Measurements from ENCODE around the gene ZNF132. TPM values are rescaled to one million over a fixed set of nuclear protein-coding genes. Genes with fewer than 3 reads are reported as not detected.
A peak's percentile ranks its signal among the peaks of the same experiment; 100 is the strongest.

The ZNF132 gene
- total and polyA plus RNA-seq, 5 donors from 2014 or later: 0.76 to 2.0 (median 0.96) TPM

DNA sequence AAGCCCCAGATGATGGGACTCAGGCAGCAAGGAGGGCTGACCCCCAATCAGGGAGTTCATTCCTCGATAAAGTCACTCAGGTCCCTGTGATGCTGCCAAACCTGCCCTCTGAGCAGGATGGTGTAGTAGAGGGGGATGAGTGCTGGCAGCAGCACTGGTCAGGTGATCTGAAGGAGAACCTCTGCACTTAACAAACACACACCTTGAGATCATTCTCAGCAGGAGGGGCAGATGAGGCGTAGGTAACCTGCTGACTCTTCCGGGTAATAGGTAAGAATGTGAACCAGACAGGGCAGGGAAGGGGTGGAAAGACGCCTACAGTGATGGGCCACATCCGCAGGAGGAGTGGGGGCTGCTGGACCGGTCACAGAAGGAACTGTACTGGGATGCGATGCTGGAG lies 39.4 kb upstream of the ZNF132 start:
- H3K4me3 Mint-ChIP-seq: peak overlapping the region in 1 of 4 donors; percentile 13

DNA sequence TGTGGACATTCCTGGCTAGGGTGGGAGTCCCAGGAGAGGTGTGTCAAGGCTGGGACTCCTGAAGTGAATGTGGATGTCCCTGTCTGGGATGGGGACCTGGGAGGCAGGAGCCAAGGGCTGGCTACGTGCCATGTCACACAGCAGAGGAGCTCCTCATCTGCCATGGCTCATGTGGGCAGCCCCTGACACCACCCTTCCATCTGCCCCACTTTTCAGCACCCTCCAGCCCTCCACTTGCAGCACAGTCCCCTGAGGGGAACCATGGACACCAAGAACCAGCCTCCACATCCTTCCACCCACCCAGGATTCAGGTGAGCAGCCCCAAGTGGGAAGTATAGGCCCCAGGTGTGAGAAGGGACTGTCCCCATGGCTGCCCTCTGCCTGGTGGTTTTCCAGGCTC lies 37.9 kb upstream of the ZNF132 start:
- no peaks in the 10 kb centered on the region for H3K9me3 Mint-ChIP-seq
- peaks cover 10% of the 10 kb centered on the region for H3K36me3 Mint-ChIP-seq
- ATAC-seq (ENCODE audit: low read depth in 2 of 2) (no peak), DNase-seq (no peak)
- peaks cover 2% of the 10 kb centered on the region for H3K36me3 ChIP-seq (ENCODE audit: control insufficient read depth, insufficient read depth, low read length)
- peaks cover 21% of the 10 kb centered on the region for H3K4me1 ChIP-seq (ENCODE audit: control insufficient read depth, insufficient read depth, low read length, poor library complexity, severe bottlenecking)
- peak overlapping the region in 2 of 4 donors; percentile 47 to 59 for H3K4me3 Mint-ChIP-seq
- peaks cover 4 to 26% (median 7%) of the 10 kb centered on the region in 4 donors for H3K4me1 Mint-ChIP-seq
- no peaks in the 10 kb centered on the region for H3K9me3 ChIP-seq (ENCODE audit: control insufficient read depth in 2 of 2, low read length in 2 of 2)
- H3K27me3 ChIP-seq (ENCODE audit: control insufficient read depth, insufficient read depth, low read length): no peaks in the 10 kb centered on the region
- no peaks in the 10 kb centered on the region for H3K27me3 Mint-ChIP-seq
- H3K27ac Mint-ChIP-seq: no peak overlapping the region
- H3K27ac ChIP-seq (ENCODE audit: insufficient read depth, low read length, poor library complexity, severe bottlenecking): no peak overlapping the region
- H3K4me3 ChIP-seq (ENCODE audit: low read depth, low read length): no peak overlapping the region

More for the DNA sequence above, 39.4 kb upstream of the ZNF132 start:
- Histone ChIP-seq H3K9me3 (ENCODE audit: control insufficient read depth in 2 of 2, low read length in 2 of 2) (no peaks in the 10 kb centered on the region), H3K4me1 (ENCODE audit: control insufficient read depth, insufficient read depth, low read length, poor library complexity, severe bottlenecking) (peaks cover 21% of the 10 kb centered on the region), H3K27ac (ENCODE audit: insufficient read depth, low read length, poor library complexity, severe bottlenecking) (no peak overlapping the region), H3K36me3 (ENCODE audit: control insufficient read depth, insufficient read depth, low read length) (no peaks in the 10 kb centered on the region), H3K4me3 (ENCODE audit: low read depth, low read length) (no peak overlapping the region), H3K27me3 (ENCODE audit: control insufficient read depth, insufficient read depth, low read length) (no peaks in the 10 kb centered on the region)
- Mint-ChIP-seq H3K27ac (peak overlapping the region in 1 of 3 donors; percentile 15), H3K9me3 (no peaks in the 10 kb centered on the region), H3K27me3 (no peaks in the 10 kb centered on the region), H3K4me1 (peaks cover 4 to 23% (median 7%) of the 10 kb centered on the region in 4 donors), H3K36me3 (peaks cover 10% of the 10 kb centered on the region)
- DNase-seq (no peak), ATAC-seq (ENCODE audit: low read depth in 2 of 2) (no peak)

GRCh38 chr19:58477130-58477529 lies 37.2 kb upstream of the ZNF132 start:
- Mint-ChIP-seq H3K36me3 (peaks cover 7% of the 10 kb centered on the region), H3K27me3 (no peaks in the 10 kb centered on the region), H3K4me1 (peaks cover 4 to 26% (median 7%) of the 10 kb centered on the region in 4 donors), H3K9me3 (no peaks in the 10 kb centered on the region), H3K4me3 (peak overlapping the region; percentile 95 to 98 (median 96)), H3K27ac (peak overlapping the region; percentile 78 to 99 (median 95))
- ATAC-seq (ENCODE audit: low read depth in 2 of 2) (no peak), DNase-seq (no peak)
- H3K4me1 ChIP-seq (ENCODE audit: control insufficient read depth, insufficient read depth, low read length, poor library complexity, severe bottlenecking): peaks cover 21% of the 10 kb centered on the region
- H3K9me3 ChIP-seq (ENCODE audit: control insufficient read depth in 2 of 2, low read length in 2 of 2): no peaks in the 10 kb centered on the region
- H3K27ac ChIP-seq (ENCODE audit: insufficient read depth, low read length, poor library complexity, severe bottlenecking): no peak overlapping the region
- H3K36me3 ChIP-seq (ENCODE audit: control insufficient read depth, insufficient read depth, low read length): peaks cover 7% of the 10 kb centered on the region
- peak overlapping the region; percentile 48 for H3K4me3 ChIP-seq (ENCODE audit: low read depth, low read length)
- no peaks in the 10 kb centered on the region for H3K27me3 ChIP-seq (ENCODE audit: control insufficient read depth, insufficient read depth, low read length)

- no peaks in the 10 kb centered on the region for H3K27me3 Mint-ChIP-seq
- no peaks in the 10 kb centered on the region for H3K9me3 Mint-ChIP-seq
- peaks cover 6% of the 10 kb centered on the region for H3K36me3 Mint-ChIP-seq
- H3K4me1 ChIP-seq (ENCODE audit: control insufficient read depth, insufficient read depth, low read length, poor library complexity, severe bottlenecking): peaks cover 21% of the 10 kb centered on the region
- H3K36me3 ChIP-seq (ENCODE audit: control insufficient read depth, insufficient read depth, low read length): peaks cover 10% of the 10 kb centered on the region
- ATAC-seq (ENCODE audit: low read depth in 2 of 2) (no peak), DNase-seq (no peak)
- peak overlapping the region; percentile 96 for H3K27ac ChIP-seq (ENCODE audit: insufficient read depth, low read length, poor library complexity, severe bottlenecking)
- peak overlapping the region; percentile 78 to 99 (median 95) for H3K27ac Mint-ChIP-seq
- peaks cover 4 to 26% (median 7%) of the 10 kb centered on the region in 4 donors for H3K4me1 Mint-ChIP-seq
- H3K27me3 ChIP-seq (ENCODE audit: control insufficient read depth, insufficient read depth, low read length): no peaks in the 10 kb centered on the region
- no peaks in the 10 kb centered on the region for H3K9me3 ChIP-seq (ENCODE audit: control insufficient read depth in 2 of 2, low read length in 2 of 2)
- H3K4me3 Mint-ChIP-seq: peak overlapping the region; percentile 95 to 98 (median 96)
- peak overlapping the region; percentile 48 for H3K4me3 ChIP-seq (ENCODE audit: low read depth, low read length)
Observed at GRCh38 chr19:58476498-58477015, 36.6 kb upstream of the ZNF132 start.

DNA sequence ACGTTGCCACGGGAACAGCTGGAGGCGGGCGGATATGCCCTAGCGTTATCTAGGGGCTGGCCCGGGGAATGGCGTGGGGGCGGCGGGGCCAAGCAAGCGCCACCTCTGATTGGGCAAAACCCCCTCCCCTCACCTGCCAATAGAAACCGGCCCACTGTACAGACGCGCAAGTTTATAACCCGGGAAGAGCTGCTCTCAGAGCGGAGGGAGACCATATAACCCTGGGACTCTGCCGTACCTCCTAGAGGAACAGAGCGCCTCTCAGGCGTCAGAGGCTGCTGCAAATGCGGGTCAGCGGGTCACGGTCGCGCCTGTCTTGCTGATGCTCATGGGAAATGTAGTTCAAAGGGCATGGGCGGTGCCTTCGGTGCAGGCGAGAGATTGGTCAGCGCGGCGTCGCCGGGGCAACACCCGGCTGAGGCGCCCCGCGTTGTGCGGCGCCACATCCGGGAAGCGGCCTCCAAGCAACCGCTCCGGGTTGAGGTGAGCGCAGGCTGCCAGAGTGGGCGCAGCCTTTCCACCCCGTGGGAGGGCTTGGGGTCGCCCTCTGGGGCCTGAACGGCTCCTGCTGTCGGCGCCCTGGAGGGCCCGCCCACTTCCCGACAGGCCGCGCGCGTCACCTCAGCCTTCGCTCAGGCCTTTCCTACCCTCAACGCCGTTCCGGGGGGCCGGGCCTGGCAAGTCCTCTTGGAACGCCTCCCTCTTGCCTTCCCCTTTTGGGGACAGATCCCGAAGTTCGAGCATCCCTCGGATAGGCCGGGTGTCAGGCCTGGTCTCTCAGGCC lies 36.0 kb upstream of the ZNF132 start, which contains the start of gene ZNF446:
TSS of gene ZNF446 (plus strand) at position 639 of the 784 bp plus-strand sequence. CDS start 867 bp downstream, outside the sequence.
- Mint-ChIP-seq H3K27me3 (no peaks in the 10 kb centered on the region), H3K27ac (peak within 1 kb of the TSS; percentile 78 to 99 (median 95)), H3K36me3 (peaks cover 6% of the 10 kb centered on the region), H3K4me1 (peaks cover 4 to 26% (median 7%) of the 10 kb centered on the region in 4 donors), H3K9me3 (no peaks in the 10 kb centered on the region), H3K4me3 (peak within 1 kb of the TSS; percentile 95 to 98 (median 96))
- Histone ChIP-seq H3K9me3 (ENCODE audit: control insufficient read depth in 2 of 2, low read length in 2 of 2) (no peaks in the 10 kb centered on the region), H3K4me3 (ENCODE audit: low read depth, low read length) (peak within 1 kb of the TSS; percentile 81), H3K4me1 (ENCODE audit: control insufficient read depth, insufficient read depth, low read length, poor library complexity, severe bottlenecking) (peaks cover 21% of the 10 kb centered on the region), H3K27ac (ENCODE audit: insufficient read depth, low read length, poor library complexity, severe bottlenecking) (peak within 1 kb of the TSS; percentile 96), H3K27me3 (ENCODE audit: control insufficient read depth, insufficient read depth, low read length) (no peaks in the 10 kb centered on the region), H3K36me3 (ENCODE audit: control insufficient read depth, insufficient read depth, low read length) (peaks cover 10% of the 10 kb centered on the region)
- ATAC-seq (ENCODE audit: low read depth in 2 of 2): peak; percentile 90 to 91
- DNase-seq: peak; percentile 93 to 99 (median 96)

DNA sequence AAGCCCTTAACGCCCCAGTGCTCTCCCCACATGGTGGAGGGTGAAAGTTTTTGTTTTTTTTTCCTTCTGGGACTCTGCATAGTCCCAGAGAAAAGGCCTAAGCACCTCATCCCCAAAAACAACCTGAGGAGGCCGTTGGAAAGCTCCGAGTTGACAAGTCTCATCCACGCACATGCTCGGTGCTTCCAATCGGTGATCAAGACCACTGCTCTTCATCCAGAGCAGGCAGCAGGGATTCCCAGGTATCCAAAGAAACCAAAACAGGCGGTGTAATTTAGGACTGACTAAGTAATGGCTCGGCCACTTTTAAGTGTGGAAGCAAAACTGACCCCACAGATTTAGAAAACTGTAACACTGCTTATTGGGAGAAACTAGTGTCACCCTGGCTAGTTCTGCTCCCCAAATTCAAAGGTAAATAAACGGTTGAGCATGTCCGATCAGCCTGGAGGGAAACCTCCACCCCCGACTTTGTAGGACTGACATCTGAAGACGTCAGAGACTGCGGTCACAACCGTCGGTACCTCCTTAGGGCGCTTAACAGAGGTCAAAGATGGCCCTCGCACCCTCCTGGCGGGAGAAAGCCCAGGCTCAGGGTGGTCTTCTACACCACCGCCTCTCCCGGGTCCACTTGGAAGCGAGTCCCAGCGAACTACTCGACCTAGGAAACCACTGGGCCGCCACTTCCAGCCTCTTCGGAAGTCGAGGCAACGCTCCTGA lies 35.2 kb upstream of the ZNF132 start:
- peaks cover 11% of the 10 kb centered on the region for H3K36me3 Mint-ChIP-seq
- DNase-seq: no peak
- H3K4me1 ChIP-seq (ENCODE audit: control insufficient read depth, insufficient read depth, low read length, poor library complexity, severe bottlenecking): peaks cover 21% of the 10 kb centered on the region
- H3K27me3 ChIP-seq (ENCODE audit: control insufficient read depth, insufficient read depth, low read length): no peaks in the 10 kb centered on the region
- peak overlapping the region; percentile 95 to 98 (median 96) for H3K4me3 Mint-ChIP-seq
- H3K4me3 ChIP-seq (ENCODE audit: low read depth, low read length): peak overlapping the region; percentile 72
- peaks cover 6 to 26% (median 7%) of the 10 kb centered on the region in 4 donors for H3K4me1 Mint-ChIP-seq
- H3K27me3 Mint-ChIP-seq: no peaks in the 10 kb centered on the region
- no peaks in the 10 kb centered on the region for H3K9me3 Mint-ChIP-seq
- H3K27ac Mint-ChIP-seq: peak overlapping the region in 2 of 3 donors; percentile 95 to 99
- peaks cover 16% of the 10 kb centered on the region for H3K36me3 ChIP-seq (ENCODE audit: control insufficient read depth, insufficient read depth, low read length)
- H3K9me3 ChIP-seq (ENCODE audit: control insufficient read depth in 2 of 2, low read length in 2 of 2): no peaks in the 10 kb centered on the region
- H3K27ac ChIP-seq (ENCODE audit: insufficient read depth, low read length, poor library complexity, severe bottlenecking): peak overlapping the region; percentile 96
- no peak for ATAC-seq (ENCODE audit: low read depth in 2 of 2)

DNA sequence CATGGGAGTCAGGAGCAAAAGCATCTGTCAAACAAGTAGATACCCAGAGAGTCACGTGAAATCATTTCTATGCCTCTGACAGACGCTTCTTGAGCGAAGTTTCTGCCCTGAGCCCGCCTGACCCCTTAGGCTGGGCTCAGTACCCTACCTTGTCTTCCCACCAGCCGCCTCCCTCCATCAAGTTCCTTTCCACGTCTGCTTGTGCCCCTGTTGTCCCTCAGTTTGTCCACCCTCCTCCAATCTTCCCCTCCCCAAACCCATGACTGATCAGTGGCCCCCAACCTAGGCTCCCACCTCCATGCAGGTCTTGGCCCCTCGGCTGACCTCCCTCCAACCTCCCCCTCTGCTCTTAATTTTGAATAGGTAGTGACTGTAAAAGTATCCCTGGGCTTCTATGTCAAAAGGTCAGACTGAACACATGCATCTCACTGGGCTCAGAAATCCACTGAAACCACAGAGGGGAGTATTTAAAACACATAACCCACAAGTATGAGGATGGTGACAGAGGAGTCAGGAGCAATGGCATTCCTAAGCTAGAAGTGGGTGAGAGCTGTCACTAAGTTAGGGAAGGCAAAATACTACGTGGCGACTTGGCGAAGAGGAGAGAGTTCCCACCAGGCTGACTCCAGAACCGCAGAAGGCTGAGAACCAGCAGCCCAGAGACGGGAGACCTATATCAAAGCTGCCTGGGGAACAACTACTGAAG lies 34.5 kb upstream of the ZNF132 start:
- Mint-ChIP-seq H3K4me1 (peaks cover 6 to 26% (median 7%) of the 10 kb centered on the region in 4 donors), H3K27me3 (no peaks in the 10 kb centered on the region), H3K4me3 (peak overlapping the region; percentile 39 to 98 (median 96)), H3K36me3 (peaks cover 11% of the 10 kb centered on the region), H3K9me3 (no peaks in the 10 kb centered on the region), H3K27ac (peak overlapping the region in 2 of 3 donors; percentile 42 to 95)
- H3K36me3 ChIP-seq (ENCODE audit: control insufficient read depth, insufficient read depth, low read length): peaks cover 16% of the 10 kb centered on the region
- ATAC-seq (ENCODE audit: low read depth in 2 of 2) (no peak), DNase-seq (no peak)
- no peak overlapping the region for H3K4me3 ChIP-seq (ENCODE audit: low read depth, low read length)
- H3K27me3 ChIP-seq (ENCODE audit: control insufficient read depth, insufficient read depth, low read length): no peaks in the 10 kb centered on the region
- no peaks in the 10 kb centered on the region for H3K9me3 ChIP-seq (ENCODE audit: control insufficient read depth in 2 of 2, low read length in 2 of 2)
- H3K4me1 ChIP-seq (ENCODE audit: control insufficient read depth, insufficient read depth, low read length, poor library complexity, severe bottlenecking): peaks cover 21% of the 10 kb centered on the region
- H3K27ac ChIP-seq (ENCODE audit: insufficient read depth, low read length, poor library complexity, severe bottlenecking): peak overlapping the region; percentile 96
